PC-3 (cell line): Measurements from ENCODE around the gene SLC7A7.
"Not testable (repeated sequence)": the region's sequence is repeated elsewhere in the genome, so short reads cannot be mapped to it uniquely, and the experiment has no call there.

Experiments used
- EZH2 ChIP-seq: fragments of 300-600 bp; sonication (generic); IDR thresholded peaks from one replicate; pipeline ENCODE4 v1.6.1; 2017; ENCODE audit warnings: antibody characterized with exemption, mild to moderate bottlenecking, low read length; ENCODE audit not compliant: unreplicated experiment
- EZH2phosphoT487 ChIP-seq: fragments of 300-600 bp; sonication (generic); IDR thresholded peaks from 2 replicates; pipeline ENCODE4 v1.6.1; 2018; ENCODE audit warnings: mild to moderate bottlenecking, antibody characterized with exemption, low read length, borderline replicate concordance
- TF ChIP-seq, protein P1 (sequence below): fragments of 300-600 bp; sonication (generic); conservative IDR thresholded peaks from 2 replicates; pipeline ENCODE4 v1.5.1; 2017; ENCODE audit warnings: antibody characterized with exemption, low read depth, mild to moderate bottlenecking, low read length

DNA sequence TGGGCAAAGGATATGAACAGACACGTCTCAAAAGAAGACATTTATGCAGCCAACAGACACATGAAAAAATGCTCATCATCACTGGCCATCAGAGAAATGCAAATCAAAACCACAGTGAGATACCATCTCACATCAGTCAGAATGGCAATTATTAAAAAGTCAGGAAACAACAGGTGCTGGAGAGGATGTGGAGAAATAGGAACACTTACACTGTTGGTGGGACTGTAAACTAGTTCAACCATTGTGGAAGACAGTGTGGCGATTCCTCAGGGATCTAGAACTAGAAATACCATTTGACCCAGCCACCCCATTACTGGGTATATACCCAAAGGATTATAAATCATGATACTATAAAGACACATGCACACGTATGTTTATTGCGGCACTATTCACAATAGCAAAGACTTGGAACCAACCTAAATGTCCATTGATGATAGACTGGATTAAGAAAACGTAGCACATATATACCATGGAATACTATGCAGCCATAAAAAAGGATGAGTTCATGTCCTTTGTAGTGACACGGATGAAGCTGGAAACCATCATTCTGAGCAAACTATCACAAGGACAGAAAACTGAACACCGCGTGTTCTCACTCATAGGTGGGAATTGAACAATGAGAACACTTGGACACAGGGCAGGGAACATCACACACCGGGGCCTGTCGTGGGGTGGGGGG lies 57.1 kb downstream of the SLC7A7 start:
- TF ChIP-seq, protein P1, sequence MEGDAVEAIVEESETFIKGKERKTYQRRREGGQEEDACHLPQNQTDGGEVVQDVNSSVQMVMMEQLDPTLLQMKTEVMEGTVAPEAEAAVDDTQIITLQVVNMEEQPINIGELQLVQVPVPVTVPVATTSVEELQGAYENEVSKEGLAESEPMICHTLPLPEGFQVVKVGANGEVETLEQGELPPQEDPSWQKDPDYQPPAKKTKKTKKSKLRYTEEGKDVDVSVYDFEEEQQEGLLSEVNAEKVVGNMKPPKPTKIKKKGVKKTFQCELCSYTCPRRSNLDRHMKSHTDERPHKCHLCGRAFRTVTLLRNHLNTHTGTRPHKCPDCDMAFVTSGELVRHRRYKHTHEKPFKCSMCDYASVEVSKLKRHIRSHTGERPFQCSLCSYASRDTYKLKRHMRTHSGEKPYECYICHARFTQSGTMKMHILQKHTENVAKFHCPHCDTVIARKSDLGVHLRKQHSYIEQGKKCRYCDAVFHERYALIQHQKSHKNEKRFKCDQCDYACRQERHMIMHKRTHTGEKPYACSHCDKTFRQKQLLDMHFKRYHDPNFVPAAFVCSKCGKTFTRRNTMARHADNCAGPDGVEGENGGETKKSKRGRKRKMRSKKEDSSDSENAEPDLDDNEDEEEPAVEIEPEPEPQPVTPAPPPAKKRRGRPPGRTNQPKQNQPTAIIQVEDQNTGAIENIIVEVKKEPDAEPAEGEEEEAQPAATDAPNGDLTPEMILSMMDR = not testable (repeated sequence)
- TF ChIP-seq EZH2, EZH2phosphoT487: not testable (repeated sequence)
